Globus pallidus (tissue), 1 donor: ENCODE measurements around the gene ZNF460.

Experiments
- DNase-seq: peaks from one replicate; pipeline ENCODE4 v3.0.0-alpha.2; 2015; ENCODE audit warnings: low spot score

Gene ZNF460

DNA sequence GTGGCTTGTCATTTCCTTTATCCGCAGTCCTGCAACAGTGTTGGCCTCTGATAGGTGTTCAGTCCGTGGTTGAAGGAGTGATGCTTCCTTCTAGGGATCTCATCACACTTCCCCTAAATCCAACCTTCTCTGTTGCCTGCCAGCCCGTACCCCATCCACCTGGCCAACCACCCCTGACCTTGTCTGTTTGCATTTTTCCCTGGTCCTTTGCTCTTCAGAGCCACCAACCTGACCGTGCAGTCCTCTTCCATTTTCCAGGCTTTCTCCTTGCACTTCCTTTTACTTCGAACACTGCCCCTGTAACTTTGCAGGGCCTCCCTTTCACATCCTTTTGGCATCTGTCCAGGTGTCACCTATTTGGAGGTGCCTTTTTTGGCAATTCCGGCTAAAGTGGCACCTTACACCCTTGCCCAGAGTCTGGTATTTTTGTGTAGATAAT lies 696 bp downstream of the ZNF460 start:
- no peak for DNase-seq

DNA sequence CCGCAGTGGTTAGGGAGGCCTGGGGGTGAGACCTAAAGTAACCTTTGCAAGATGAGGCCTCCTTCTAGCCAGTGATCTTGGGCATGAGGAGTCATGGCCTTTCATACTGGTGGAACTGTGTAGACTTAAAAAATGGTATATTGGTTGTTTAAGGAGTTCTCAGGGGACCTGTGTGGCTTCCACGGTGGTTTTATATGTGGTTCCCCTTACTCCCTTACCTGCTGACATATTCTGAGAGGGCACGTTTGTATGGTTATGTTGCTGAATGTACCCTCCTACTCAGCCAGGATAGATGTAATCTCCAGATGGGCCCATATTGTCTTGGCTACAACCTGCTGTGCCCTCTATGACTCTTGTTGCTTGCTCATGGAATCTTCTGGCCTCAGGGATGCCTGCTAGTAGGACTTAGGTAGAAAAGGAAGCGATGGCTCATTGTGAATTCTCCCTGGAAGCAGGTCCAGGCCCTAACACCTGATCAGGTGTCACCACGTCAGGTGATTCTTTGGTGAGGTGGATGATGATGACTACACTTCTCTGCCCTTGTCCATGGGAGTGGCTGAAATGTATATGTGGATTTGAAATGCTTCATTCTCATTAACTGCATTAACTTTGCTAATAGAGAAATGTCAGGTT lies 1.8 kb downstream of the ZNF460 start:
- DNase-seq: no peak

DNA sequence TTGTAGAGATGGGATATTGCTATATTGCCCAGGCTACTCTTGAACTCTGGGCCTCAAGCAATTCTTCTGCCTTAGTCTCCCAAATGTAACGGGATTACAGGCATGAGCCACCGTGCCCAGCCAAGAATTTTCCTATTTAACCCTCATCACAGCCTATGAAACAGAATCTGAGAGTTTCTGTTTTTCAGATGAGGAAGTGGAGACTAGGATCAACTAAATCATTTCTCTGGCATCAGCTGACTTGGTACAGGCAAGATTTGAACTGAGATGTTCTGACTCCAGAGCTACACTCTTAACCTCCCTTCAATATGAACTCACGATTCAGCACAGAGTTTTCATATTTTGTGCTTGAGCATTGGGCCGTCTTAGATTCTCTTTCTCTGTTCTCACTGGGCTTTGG lies 8.1 kb downstream of the ZNF460 start:
- no peak for DNase-seq

DNA sequence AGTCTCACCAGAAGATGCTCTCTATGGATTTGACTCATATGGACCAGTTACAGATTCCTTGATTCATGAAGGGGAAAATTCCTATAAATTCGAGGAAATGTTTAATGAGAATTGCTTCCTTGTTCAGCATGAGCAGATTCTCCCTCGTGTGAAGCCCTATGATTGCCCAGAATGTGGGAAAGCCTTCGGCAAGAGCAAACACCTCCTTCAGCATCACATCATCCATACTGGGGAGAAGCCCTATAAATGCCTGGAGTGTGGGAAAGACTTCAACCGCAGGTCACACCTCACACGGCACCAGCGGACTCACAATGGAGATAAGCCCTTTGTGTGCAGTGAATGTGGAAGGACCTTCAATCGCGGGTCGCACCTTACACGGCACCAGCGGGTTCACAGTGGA lies 10.7 kb downstream of the ZNF460 start:
- no peak for DNase-seq

DNA sequence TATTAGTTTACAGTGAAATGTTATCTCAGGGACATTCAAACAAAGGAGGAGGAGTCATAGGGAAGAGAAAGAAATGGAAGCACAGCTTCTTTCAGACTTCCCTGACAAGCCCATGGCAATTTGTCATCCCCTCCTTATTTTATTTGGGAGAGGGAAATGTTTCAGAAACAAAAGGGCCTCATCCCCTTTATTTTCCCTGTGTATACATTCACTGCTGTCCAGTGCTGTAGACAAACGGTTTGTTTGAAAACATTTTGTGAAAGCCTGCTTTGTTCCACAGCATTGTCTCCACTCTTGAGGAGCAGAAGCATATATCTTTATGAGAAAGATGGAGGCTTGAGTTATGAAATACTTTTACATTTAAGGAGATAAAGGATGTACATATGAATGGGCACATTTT lies 12.3 kb downstream of the ZNF460 start:
- no peak for DNase-seq

DNA sequence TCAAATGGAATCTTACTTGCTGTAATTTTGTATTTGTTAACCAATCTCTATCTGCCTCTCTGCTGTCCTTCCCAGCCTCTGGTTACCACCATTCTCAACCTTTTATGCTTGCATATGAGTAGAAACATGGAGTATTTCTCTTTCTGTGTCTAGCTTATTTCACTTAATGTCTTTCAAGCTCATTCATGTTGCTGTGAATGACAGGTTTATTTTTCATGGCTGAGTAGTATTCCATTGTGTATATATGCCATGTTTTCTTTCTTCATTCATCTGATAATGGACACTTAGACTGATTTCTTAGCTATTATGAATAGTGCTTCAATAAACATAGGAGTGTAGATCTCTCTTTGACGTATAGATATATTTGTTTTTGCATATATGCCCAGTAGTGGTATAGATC lies 13.4 kb downstream of the ZNF460 start:
- DNase-seq: no peak

DNA sequence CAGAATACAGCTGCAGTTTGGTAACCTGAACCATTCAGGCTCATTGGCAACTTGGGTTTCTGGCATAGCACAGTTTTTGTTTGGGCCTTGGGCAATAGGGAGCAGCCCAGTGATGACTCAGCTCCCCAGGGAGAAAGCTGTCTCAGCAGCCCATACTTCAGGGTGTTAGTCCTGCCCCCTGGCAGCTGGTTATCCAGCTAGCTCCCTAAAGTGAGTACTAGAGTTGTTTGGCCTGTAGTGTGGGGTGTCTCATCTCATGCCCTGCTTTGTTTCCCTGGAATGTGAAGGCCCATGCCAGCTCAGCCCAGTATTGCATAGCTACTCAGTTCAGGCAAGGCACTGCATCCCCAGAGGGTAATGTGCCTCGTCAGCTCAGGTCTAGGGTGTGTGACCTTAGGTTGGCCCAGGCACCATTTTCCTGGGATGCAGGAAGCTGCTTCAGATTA lies 21.8 kb downstream of the ZNF460 start:
- no peak for DNase-seq

DNA sequence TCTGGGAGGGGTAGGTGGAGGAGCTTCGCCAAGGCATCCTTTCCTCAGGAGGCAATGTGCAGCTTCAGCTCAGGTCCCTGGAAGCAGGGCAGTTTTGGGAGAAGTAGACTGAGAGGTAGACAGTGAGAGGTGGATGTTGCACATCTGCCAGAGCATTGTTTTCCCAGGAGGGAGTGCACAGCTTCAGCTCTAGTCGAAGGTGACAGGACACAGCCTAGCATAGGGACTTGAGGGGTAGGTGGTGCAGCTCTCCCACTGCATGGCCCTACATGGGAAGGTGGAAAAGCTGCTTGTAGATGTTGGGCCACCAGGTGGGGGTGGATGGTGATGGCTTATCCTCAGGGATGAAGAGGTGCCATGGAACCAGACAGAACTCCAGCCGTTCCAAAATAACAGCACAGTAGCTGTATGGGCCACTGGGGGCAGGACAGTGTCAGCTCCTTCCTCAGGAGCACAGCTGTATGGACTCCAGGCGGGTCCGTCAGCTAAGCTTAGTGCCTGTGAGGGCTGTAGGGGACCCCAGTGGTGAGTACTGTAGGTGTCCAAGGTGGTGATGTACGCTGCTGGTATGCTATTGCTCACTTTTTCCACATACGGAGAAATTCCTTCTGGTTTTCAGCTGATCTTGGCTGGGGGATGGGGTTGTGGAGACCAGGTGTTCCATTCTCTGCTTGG lies 22.6 kb downstream of the ZNF460 start:
- no peak for DNase-seq

DNA sequence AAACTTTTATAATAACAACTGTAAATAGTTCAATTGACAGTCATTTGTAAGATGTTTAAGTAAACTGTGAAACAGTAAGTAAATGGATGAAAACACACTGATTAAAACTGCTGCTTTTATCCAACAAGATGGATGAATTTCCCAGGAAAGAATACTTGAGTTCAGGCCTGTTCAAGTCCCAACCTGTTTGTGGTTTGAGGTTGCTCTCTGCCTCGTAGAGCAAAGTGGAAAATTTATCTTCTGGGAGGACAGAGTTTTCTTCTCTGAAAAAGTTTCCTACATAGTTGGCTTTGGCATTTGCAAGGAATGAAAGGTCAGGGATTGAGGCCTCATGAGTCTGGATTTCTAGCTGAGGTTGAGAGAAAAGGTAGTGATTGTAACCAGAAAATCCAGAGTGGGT lies 24.8 kb downstream of the ZNF460 start:
- DNase-seq: no peak

DNA sequence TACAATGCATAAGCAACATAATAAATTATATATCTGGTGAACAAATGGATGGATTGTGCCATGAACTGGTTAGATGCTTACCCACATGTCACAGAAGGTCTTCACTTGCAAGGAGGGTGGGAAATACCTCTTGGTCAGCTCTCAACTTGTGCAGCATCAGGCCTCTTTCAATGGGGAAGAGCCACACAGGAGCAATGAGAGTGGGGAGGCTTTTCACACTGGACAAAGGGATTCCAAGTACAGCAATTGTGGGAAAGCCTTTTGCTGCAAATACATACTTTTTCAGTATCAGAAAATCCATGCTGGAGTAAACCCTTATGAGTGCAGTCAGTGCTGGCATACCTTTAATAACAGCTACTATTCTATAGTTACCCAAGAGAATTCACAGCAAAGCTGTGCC lies 28.2 kb downstream of the ZNF460 start:
- no peak for DNase-seq

DNA sequence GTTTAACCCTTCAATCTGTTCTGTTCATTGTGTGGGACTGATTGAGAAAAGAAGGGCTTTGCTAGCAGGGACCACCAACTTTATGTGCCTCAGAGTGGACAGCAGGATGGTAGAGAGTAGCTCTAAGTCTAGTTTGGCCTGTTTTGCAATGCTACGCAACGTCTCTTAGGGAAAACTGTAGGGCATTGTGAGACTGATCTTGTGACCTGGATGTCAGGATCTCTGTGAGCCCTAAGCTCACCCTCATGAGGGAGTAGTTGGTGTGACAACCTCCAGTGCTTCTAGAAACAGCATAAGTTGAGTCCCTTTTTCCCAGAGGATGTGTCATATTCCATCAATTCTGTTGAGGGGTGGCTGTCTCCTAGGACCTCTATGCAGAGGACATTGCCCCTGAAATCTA lies 30.5 kb downstream of the ZNF460 start:
- no peak for DNase-seq

DNA sequence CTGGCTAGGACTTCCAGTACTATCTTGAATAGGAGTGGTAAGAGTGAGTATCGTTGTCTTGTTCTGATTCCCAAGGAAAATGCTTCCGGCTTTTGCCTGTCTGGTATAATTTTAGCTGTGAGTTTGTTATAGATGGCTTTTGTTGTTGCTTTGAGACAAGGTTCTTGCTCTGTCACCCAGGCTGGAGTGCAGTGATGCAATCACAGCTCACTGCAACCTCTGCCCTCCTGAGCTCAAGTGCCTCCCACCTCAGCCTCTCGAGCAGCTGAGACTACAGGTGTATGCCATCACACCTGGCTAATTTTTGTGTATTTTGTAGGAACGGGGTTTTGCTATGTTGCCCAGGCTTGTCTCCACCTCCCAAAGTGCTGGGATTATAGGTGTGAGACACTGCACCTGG lies 33.9 kb downstream of the ZNF460 start:
- no peak for DNase-seq

DNA sequence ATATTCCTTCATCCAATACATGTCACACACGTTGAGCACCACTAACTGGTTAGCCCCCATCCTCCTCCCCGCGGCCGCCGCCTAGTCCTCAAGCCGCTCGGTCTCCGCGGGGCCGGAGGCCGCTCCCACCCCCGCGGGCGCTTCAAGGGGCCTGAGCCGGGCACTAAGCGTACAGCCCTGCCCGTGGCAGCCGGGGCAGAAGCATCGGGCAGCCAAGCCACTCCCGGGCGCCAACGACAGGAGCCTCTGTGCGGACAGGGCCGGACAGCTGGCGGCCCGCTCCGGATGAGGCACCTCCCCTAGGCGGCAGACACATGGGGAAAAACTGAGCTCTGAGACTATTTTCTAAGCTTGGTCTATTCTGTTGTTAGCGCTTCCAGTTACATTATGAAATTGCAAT lies 37.2 kb downstream of the ZNF460 start:
- no peak for DNase-seq

DNA sequence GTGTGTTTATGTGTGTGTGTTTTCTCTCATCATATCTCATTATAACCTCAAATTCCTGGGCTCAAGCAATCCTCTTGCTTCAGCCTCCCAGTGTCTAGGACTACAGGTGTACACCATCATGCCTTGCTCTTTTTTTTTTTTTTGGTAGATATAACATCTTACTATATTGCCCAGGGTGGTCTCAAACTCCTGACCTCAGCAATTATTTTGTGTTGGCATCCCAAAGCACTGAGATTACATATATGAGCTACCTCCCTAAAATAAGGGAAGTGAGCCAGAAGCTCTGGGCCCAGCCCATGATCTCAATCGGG lies 39.5 kb downstream of the ZNF460 start:
- no peak for DNase-seq

DNA sequence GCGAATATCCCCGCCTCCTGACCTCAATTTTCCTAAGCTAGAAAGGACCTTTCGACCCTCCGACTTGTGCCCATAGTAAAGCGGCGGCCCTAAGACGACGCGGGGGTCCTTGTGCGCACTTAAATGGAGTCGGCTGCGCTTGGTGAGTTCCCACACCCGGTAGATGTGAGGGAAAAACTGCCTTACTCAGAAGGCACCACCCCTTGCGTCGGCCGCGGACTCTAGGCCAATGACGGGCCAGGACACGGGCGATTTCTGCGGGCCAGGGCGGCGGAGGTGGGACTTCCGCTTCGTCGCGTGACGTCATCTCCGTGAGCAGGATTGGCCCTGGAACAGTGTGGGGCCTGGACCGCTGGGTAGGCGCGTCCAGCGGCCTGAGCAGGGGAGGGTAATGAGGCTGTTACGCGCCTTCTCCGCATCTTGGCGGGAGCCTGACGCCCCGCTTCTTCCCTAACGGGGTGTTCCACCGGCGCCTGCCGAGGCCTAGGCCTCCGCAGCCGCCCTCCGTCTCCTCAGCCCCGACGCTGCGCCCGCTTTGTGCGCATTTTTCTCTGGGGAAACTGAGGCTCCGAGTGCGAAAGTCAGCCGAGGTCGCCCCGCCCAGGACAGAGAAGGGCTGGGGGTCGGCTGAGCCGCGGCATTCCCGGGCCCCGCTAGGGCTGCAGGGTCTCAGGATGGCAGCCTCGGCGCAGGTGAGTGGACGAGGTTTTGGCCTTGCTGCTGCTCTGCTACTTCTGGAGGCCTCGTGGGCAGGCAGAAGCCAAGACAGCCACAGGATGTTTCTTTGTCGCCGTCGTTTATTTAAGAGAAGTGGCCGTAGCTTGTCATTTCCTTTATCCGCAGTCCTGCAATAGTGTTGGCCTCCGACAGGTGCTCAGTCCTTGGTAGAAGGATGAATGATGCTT lies 40.1 kb downstream of the ZNF460 start, which contains the start of gene ZNF543:
ZNF543 (plus strand) TSS at position 293 of the 905 bp plus-strand sequence; CDS start at position 675, 382 bp downstream.
- peak; percentile 95 for DNase-seq

DNA sequence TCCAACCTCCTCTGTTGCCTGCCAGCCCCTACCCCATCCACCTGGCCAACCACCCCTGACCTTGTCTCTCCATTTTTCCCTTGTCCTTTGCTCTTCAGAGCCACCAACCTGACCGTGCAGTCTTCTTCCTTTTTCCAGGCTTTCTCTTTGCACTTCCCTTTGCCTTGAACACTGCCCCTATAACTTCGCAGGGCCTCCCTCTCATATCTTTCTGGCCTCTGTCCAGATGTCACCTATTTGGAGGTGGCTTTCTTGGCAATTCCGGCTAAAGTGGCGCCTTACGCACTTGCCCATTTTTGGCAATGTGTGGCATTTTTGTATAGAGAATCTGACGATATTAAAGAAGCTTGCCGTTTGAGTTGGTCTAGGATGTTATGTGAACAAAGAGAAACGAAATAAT lies 40.8 kb downstream of the ZNF460 start:
- DNase-seq: no peak

DNA sequence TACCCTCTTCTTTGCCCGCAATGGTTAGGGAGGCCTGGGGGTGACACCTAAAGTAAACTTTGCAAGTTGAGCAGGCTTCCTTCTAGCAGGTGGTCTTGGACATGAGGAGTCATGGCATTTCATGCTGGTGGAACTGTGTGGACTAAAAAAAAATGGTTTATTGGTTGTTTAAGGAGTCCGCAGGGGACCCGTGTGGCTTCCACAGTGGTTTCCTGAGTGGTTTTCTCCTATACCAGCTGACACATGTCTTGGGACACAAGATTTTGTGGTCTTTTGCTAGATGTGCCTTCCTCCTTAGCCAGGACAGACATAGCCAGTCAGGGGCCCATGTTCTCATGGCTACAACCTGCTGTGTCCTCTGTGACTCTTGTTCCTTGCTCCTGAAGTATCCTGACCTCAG lies 41.5 kb downstream of the ZNF460 start:
- no peak for DNase-seq

DNA sequence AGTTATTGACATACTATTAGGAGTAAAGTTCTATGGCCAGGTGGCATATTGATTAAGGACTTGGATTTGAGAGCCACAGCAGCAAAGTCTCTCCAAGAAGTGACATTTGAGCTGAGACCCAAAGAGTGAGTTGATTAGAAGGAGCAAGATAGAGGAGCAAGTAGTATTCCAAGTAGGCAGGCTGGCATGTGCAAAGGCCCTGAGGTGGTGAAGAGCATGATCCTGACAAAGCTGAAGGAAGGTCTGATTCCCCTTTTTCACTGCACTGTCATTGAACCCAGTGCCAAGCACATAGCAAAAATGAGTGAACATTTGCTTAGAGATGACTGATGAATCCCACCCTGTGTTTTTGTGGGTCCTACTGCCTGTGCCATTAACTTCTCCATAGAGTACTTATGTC lies 44.7 kb downstream of the ZNF460 start:
- no peak for DNase-seq

DNA sequence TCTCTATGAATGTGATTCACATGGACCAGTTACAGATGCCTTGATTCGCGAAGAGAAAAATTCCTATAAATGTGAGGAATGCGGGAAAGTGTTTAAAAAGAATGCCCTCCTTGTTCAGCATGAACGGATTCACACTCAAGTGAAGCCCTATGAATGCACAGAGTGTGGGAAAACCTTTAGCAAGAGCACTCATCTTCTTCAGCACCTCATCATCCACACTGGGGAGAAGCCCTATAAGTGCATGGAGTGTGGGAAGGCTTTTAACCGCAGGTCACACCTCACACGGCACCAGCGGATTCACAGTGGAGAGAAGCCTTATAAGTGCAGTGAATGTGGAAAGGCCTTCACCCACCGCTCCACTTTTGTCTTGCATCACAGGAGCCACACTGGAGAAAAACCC lies 47.7 kb downstream of the ZNF460 start:
- no peak for DNase-seq

DNA sequence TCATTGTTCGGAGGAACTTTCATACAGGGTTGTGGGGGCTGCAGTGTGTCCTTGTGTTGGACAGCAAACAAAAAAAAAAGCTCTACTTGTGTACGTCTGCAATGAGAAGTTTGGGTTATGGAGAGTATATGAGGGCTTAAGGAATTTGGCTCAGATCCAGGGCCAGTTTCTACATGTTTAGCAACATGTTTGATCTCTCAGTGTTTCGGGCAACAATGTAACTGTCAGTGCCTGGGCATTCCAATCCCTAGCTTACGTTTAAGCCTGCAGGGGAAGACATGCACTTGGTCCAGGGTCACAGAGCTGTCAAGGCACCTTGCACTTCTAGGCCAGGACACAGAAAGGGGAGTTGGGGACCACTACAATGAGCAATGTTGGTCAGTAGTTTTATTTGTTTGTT lies 53.9 kb downstream of the ZNF460 start:
- DNase-seq: no peak

DNA sequence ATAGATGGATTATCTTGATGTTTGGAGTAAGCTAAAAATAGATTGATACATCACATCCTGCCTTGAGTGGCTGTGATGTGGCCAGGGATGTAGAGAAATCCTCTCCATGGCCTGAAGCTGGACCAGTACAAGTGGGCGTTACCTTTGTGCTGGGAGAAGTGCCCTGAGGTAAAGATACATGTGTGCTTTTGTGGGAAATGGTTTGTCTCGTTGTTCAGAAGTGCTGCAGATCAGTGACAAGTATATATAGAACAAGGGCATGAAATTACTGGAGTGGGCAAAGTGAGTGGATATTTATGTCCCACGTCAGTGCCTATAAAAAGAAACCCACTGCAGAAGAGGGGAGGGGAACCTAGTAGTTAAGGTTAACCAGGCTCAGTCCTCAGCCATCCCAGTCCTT lies 58.6 kb downstream of the ZNF460 start:
- DNase-seq: no peak

DNA sequence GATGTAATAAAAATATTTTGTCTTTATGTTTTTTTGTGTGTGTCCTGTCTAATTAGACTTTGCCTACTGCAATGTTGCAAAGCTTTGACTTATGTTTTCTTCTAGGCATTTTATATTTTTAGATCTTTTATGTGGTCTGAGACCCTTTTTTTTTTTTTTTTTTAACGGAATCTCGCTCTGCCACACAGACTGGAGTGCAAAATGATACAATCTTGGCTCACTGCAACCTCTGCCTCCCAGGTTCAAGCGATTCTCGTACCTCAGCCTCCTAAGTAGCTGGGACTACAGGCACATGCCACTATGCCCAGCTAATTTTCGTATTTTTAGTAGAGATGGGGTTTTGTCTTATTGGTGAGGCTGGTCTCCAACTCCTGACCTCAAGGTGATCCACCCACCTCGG lies 62.3 kb downstream of the ZNF460 start:
- no peak for DNase-seq
